Pancreas (tissue), 10 donors: ENCODE results near the gene CFAP210. TPM values are rescaled to one million over a fixed set of nuclear protein-coding genes. Genes with fewer than 3 reads are reported as not detected.
"Not testable (repeated sequence)": the region's sequence is repeated elsewhere in the genome, so short reads cannot be mapped to it uniquely, and the experiment has no call there.

Experiments used
- ATAC-seq, 4 donors: fragments of 200-7000 bp; cut with Tn5 transposase; one replicate each; pipeline versions ENCODE4 v1.8.0 to v1.9.1; 2020; ENCODE audit warnings: mild to moderate bottlenecking in 4 of 4, moderate library complexity in 4 of 4
- DNase-seq, 6 donors: peaks; one replicate each; pipeline ENCODE4 v3.0.0-alpha.2; 2020
- FAIRE-seq: peaks from 2 replicates; lab custom pipeline; 2012; peaks lifted over from hg19 to GRCh38; lab: Jason Lieb, UNC
- H3K27ac ChIP-seq, 4 donors: fragments of 200-600 bp; sonication (generic); 1 replicate in 3 of 4; 2 replicates in 1 of 4; pipeline versions ENCODE4 v1.5.0 to v1.8.0; 2020
- H3K27me3 ChIP-seq, 4 donors: fragments of 200-600 bp; one replicate each; pipeline ENCODE4 v1.8.0; 2021
- H3K36me3 ChIP-seq, 3 donors: fragments of 200-600 bp; sonication (generic) in 1 of 3; one replicate each; pipeline versions ENCODE4 v1.5.0 to v1.8.0; 2020 to 2021
- H3K4me1 ChIP-seq, 3 donors: fragments of 200-600 bp; one replicate each; pipeline ENCODE4 v1.8.0; 2021
- H3K4me3 ChIP-seq, 4 donors: fragments of 200-600 bp; sonication (generic) in 2 of 4; one replicate each; pipeline versions ENCODE4 v1.5.0 to v1.8.0; 2020 to 2021
- H3K9me3 ChIP-seq, 4 donors: fragments of 200-600 bp; one replicate each; pipeline ENCODE4 v1.8.0; 2021
- WGBS, 2 donors: extraction: QIAGEN DNeasy Blood & Tissue Kit; methylation state at CpG; one replicate each; pipeline ENCODE4 v1.1.7; 2013; 5-methylcytosine and 5-hydroxymethylcytosine counted together
- intact Hi-C, 3 donors: fragments of 100-400 bp; cut with DNase I; formaldehyde crosslinking; loops; one replicate each; pipeline versions ENCODE4 v1.11.1 to v1.14.2; 2022
- polyA plus RNA-seq, 2 donors: library from polyadenylated mRNA; stranded (reverse); fragments of 200-250 nt; gene quantifications; one replicate each; pipeline ENCODE4 v1.2.3, GENCODE V29; 2013
- total RNA-seq, 6 donors: library from RNA; stranded (reverse); fragmentation: NEBNext Ultra II Directional in 4 of 6; extraction: Animal tissue kit (Norgen Biotek cat#: 25700) in 4 of 6; gene quantifications; one replicate each; pipeline versions ENCODE4 v1.2.1 to v1.2.4, GENCODE V29; 2021 to 2023
- TF ChIP-seq, protein P1 (sequence below), 4 donors: fragments of 200-600 bp; sonication (generic) in 3 of 4; IDR thresholded peaks; one replicate each; pipeline versions ENCODE4 v1.5.0 to v1.8.0; 2021; ENCODE audit warnings: antibody characterized with exemption in 4 of 4
- donor health status: healthy with polysubstance abuse.
- donor health status: DM: no; HTN: no; CAD: no; lungs with moderate emphysema.
- donor health status: DM: no; HTN: no; CAD: no.
- donor health status: control.
- donor health status: control.
- donor health status: Bipolar disorder and iron deficiency.
- donor health status: DM: yes; HTN: yes; CAD: no.
- donor health status: DM: no; HTN: no; CAD: no.
- donor health status: DM: no; HTN: no; CAD: no.
- donor health status: DM: yes; HTN: yes; CAD: no.

CFAP210 gene
- total and polyA plus RNA-seq, 8 donors: 0.09 to 0.73 (median 0.21) TPM; not detected in 2

DNA sequence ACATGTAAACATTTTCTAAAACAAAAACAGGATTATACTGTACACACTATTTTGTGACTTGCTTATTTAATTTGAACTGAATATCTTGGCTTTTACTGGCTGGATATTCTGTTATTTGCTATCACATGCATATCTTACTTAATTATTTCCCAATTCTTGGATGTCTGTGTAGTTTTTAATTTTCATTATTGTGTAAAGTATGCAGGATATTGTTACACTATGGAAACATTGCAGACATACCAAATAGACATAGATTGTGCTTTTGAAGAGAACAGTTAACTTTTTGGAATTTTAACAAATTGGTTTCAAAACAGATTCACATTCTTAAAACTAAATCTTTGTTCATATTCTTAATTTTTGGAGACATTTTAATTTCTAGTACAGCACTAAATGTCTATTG, 2.2 kb upstream of the CFAP210 start:
- intact Hi-C loops: no loop called here
- TF ChIP-seq, protein P1, sequence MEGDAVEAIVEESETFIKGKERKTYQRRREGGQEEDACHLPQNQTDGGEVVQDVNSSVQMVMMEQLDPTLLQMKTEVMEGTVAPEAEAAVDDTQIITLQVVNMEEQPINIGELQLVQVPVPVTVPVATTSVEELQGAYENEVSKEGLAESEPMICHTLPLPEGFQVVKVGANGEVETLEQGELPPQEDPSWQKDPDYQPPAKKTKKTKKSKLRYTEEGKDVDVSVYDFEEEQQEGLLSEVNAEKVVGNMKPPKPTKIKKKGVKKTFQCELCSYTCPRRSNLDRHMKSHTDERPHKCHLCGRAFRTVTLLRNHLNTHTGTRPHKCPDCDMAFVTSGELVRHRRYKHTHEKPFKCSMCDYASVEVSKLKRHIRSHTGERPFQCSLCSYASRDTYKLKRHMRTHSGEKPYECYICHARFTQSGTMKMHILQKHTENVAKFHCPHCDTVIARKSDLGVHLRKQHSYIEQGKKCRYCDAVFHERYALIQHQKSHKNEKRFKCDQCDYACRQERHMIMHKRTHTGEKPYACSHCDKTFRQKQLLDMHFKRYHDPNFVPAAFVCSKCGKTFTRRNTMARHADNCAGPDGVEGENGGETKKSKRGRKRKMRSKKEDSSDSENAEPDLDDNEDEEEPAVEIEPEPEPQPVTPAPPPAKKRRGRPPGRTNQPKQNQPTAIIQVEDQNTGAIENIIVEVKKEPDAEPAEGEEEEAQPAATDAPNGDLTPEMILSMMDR (IDR thresholded peaks at IDR 0.05): no peak
- no peaks in the 10 kb centered on the region for H3K27me3 ChIP-seq
- no peak for FAIRE-seq
- H3K4me1 ChIP-seq: peaks cover 0 to 7% (median 4%) of the 10 kb centered on the region in 3 donors
- H3K4me3 ChIP-seq: no peak overlapping the region
- no peak for DNase-seq
- ATAC-seq: no peak
- H3K36me3 ChIP-seq: no peaks in the 10 kb centered on the region
- no peaks in the 10 kb centered on the region for H3K9me3 ChIP-seq
- no peak overlapping the region for H3K27ac ChIP-seq

DNA sequence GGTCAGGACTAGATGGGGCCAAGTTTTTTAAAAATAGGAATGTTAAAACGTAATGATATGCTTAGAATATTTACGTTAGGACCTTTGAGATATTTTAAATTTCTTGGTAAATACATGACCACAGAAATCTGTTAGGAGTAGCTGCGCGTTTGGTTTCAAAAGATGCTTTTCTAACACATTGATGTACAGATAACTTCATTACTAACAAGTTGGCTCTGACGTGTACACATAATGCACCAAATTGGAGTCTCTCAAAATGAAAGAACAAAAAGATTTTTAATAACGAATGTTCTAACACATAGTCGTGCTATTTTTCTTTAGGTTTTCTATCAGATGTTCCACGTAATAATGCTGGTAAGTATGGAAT, 672 bp upstream of the CFAP210 start:
- TF ChIP-seq, protein P1 (IDR thresholded peaks at IDR 0.05): no peak
- intact Hi-C loops: no loop called here
- peak overlapping the region; percentile 77 to 93 (median 82) for H3K27ac ChIP-seq
- peaks cover 0 to 7% (median 4%) of the 10 kb centered on the region in 3 donors for H3K4me1 ChIP-seq
- WGBS, 2 donors: 22% methylated on average over 8 of the region's 8 CpGs
- peak overlapping the region; percentile 64 to 87 (median 79) for H3K4me3 ChIP-seq
- ATAC-seq: no peak
- H3K27me3 ChIP-seq: no peaks in the 10 kb centered on the region
- no peaks in the 10 kb centered on the region for H3K36me3 ChIP-seq
- FAIRE-seq: peak; percentile 9
- no peak for DNase-seq
- no peaks in the 10 kb centered on the region for H3K9me3 ChIP-seq

- H3K27ac ChIP-seq: no peak overlapping the region
- DNase-seq (no peak), FAIRE-seq (no peak), ATAC-seq (peak in 1 of 4 donors; percentile 13)
- no peaks in the 10 kb centered on the region for H3K9me3 ChIP-seq
- intact Hi-C loops: no loop called here
- WGBS, 2 donors: 12 to 15% methylated on average over 4 of the region's 4 CpGs
- peaks cover 0 to 7% (median 4%) of the 10 kb centered on the region in 3 donors for H3K4me1 ChIP-seq
- H3K36me3 ChIP-seq: no peaks in the 10 kb centered on the region
- H3K4me3 ChIP-seq: peak overlapping the region in 1 of 4 donors; percentile 84
- H3K27me3 ChIP-seq: no peaks in the 10 kb centered on the region
- TF ChIP-seq, protein P1 (IDR thresholded peaks at IDR 0.05): no peak
These were observed 845 bp downstream of the CFAP210 start for GRCh38 chr2:169693360-169693759.

GRCh38 chr2:169692718-169693117, 1.5 kb downstream of the CFAP210 start:
- intact Hi-C loops: no loop called here
- Histone ChIP-seq H3K27ac (no peak overlapping the region), H3K9me3 (no peaks in the 10 kb centered on the region), H3K36me3 (no peaks in the 10 kb centered on the region), H3K4me1 (peaks cover 0 to 7% (median 4%) of the 10 kb centered on the region in 3 donors), H3K27me3 (no peaks in the 10 kb centered on the region), H3K4me3 (no peak overlapping the region)
- DNase-seq (no peak), ATAC-seq (no peak), FAIRE-seq (no peak)
- 56 to 58% methylated on average over 3 of the region's 3 CpGs for WGBS, 2 donors
- TF ChIP-seq, protein P1 (IDR thresholded peaks at IDR 0.05): no peak

DNA sequence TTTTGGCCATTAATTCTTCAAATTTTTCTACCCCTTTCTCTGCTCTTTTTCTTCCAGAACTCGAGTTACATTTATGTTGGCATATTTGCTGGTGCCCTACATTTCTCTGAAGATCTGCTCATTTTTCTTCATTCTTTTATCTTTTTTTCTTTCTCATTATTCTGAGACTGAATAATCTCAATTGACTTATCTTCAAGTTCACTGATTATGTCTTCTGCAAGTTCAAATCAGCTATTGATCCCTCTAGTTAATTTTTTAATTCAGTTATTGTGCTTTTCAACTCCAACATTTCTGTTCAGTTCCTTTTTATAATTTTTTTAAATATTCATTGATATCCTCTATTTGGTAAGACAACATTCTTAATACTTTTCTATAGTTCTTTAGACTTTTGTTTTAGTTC, 3.2 kb downstream of the CFAP210 start:
- ATAC-seq (no peak), FAIRE-seq (peak; percentile 66), DNase-seq (no peak)
- H3K27me3 ChIP-seq: no peaks in the 10 kb centered on the region
- 66 to 81% methylated on average over 1 of the region's 1 CpG for WGBS, 2 donors
- peaks cover 0 to 7% (median 4%) of the 10 kb centered on the region in 3 donors for H3K4me1 ChIP-seq
- no peak overlapping the region for H3K27ac ChIP-seq
- no peaks in the 10 kb centered on the region for H3K36me3 ChIP-seq
- no peaks in the 10 kb centered on the region for H3K9me3 ChIP-seq
- no peak overlapping the region for H3K4me3 ChIP-seq
- intact Hi-C loops: no loop called here
- TF ChIP-seq, protein P1 (IDR thresholded peaks at IDR 0.05): no peak

DNA sequence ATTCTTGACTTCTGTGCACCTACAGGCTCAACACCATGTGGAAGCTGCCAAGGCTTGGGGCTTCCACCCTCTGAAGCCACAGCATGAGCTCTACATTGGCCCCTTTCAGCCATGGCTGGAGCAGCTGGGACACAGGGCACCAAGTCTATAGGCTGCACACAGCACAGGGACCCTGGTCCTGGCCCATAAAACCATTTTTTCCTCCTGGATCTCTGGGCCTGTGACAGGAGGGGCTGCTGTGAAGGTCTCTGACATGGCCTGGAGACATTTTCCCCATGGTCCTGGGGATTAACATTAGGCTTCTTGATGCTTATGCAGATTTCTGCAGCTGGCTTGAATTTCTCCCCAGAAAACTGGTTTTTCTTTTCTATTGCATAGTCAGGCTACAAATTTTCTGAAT, 6.3 kb downstream of the CFAP210 start:
- H3K36me3 ChIP-seq, DNase-seq, ATAC-seq, FAIRE-seq, H3K9me3 ChIP-seq, H3K27ac ChIP-seq, intact Hi-C loops, H3K4me3 ChIP-seq, H3K27me3 ChIP-seq, H3K4me1 ChIP-seq: not testable (repeated sequence)

- H3K9me3 ChIP-seq, DNase-seq, H3K27ac ChIP-seq, FAIRE-seq, ATAC-seq, intact Hi-C loops, H3K4me3 ChIP-seq, H3K4me1 ChIP-seq, H3K36me3 ChIP-seq, H3K27me3 ChIP-seq: not testable (repeated sequence)
- 82 to 91% methylated on average over 4 of the region's 4 CpGs for WGBS, 2 donors
These were observed 7.4 kb downstream of the CFAP210 start for GRCh38 chr2:169686825-169687224.

DNA sequence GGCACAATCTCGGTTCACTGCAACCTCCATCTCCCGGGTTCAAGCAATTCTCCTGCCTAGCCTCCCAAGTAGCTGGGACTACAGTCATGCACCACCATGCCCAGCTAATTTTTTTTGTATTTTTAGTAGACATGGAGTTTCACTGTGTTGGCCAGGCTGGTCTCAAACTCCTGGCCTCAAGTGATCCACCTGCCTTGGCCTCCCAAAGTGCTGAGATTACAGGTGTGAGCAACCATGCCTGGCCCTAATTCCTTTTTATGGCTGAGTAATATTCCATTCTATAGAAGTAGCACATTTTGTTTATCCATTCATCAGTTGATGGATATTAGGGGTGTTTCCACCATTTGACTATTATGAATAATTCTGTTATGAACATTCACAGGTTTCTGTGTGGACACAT, 9.5 kb downstream of the CFAP210 start:
- H3K4me3 ChIP-seq, intact Hi-C loops, H3K4me1 ChIP-seq, FAIRE-seq, H3K36me3 ChIP-seq, H3K27me3 ChIP-seq, H3K9me3 ChIP-seq, ATAC-seq, DNase-seq, H3K27ac ChIP-seq: not testable (repeated sequence)
- WGBS, 2 donors: 66 to 91% methylated on average over 2 of the region's 2 CpGs
